Measurements from ENCODE around the gene TAF4.

Gene TAF4

GRCh38 chr20:61939691-61940360, 125.9 kb downstream of the TAF4 start:
- DNase-seq (ENCODE audit: extremely low spot score, insufficient read length, low read depth) (no peak), FAIRE-seq (no peak)

GRCh38 chr20:61938839-61939690, 126.6 kb downstream of the TAF4 start:
- DNase-seq (ENCODE audit: extremely low spot score, insufficient read length, low read depth) (no peak), FAIRE-seq (no peak)

GRCh38 chr20:61937963-61938838, 127.5 kb downstream of the TAF4 start:
- no peak for DNase-seq (ENCODE audit: extremely low spot score, insufficient read length, low read depth)
- FAIRE-seq, result no peak

GRCh38 chr20:61937146-61937962, 128.3 kb downstream of the TAF4 start:
- FAIRE-seq (no peak), DNase-seq (ENCODE audit: extremely low spot score, insufficient read length, low read depth) (no peak)

GRCh38 chr20:61936701-61937131, 129.0 kb downstream of the TAF4 start:
- FAIRE-seq, result no peak
- no peak for DNase-seq (ENCODE audit: extremely low spot score, insufficient read length, low read depth)

GRCh38 chr20:61935926-61936700, 129.6 kb downstream of the TAF4 start:
- DNase-seq (ENCODE audit: extremely low spot score, insufficient read length, low read depth) (no peak), FAIRE-seq (no peak)

GRCh38 chr20:61934716-61935530, 130.8 kb downstream of the TAF4 start:
- FAIRE-seq, result no peak
- no peak for DNase-seq (ENCODE audit: extremely low spot score, insufficient read length, low read depth)

GRCh38 chr20:61933951-61934715, 131.5 kb downstream of the TAF4 start:
- FAIRE-seq, result no peak
- no peak for DNase-seq (ENCODE audit: extremely low spot score, insufficient read length, low read depth)

GRCh38 chr20:61933481-61933950, 132.2 kb downstream of the TAF4 start:
- no peak for FAIRE-seq
- no peak for DNase-seq (ENCODE audit: extremely low spot score, insufficient read length, low read depth)

GRCh38 chr20:61932711-61933480, 132.8 kb downstream of the TAF4 start:
- FAIRE-seq, result no peak
- DNase-seq (ENCODE audit: extremely low spot score, insufficient read length, low read depth), result no peak

- no peak for FAIRE-seq
Measured at GRCh38 chr20:61932199-61932592, 133.5 kb downstream of the TAF4 start.

GRCh38 chr20:61931476-61932198, 134.0 kb downstream of the TAF4 start:
- FAIRE-seq (no peak), DNase-seq (ENCODE audit: extremely low spot score, insufficient read length, low read depth) (no peak)

More at GRCh38 chr20:61932199-61932592, 133.5 kb downstream of the TAF4 start:
- DNase-seq (ENCODE audit: extremely low spot score, insufficient read length, low read depth), result no peak

- DNase-seq (ENCODE audit: extremely low spot score, insufficient read length, low read depth) (no peak), FAIRE-seq (no peak)
Measured at GRCh38 chr20:61930776-61931475, 134.8 kb downstream of the TAF4 start.

- DNase-seq (ENCODE audit: extremely low spot score, insufficient read length, low read depth) (no peak), FAIRE-seq (no peak)
Measured at GRCh38 chr20:61929971-61930666, 135.6 kb downstream of the TAF4 start.

GRCh38 chr20:61929561-61929960, 136.1 kb downstream of the TAF4 start:
- no peak for DNase-seq (ENCODE audit: extremely low spot score, insufficient read length, low read depth)
- FAIRE-seq, result no peak

Data from GM18507 (cell line).